Karpas-422 (cell line): ENCODE measurements around the gene ADCY7. TPM values are rescaled to one million over a fixed set of nuclear protein-coding genes. Genes with fewer than 3 reads are reported as not detected.

Experiments used
- DNase-seq: peaks from one replicate; pipeline ENCODE4 v3.0.0-alpha.2; 2015
- H2AFZ ChIP-seq: fragments of 200-600 bp; sonication (generic); 2 replicates; pipeline ENCODE4 v1.6.1; 2014; ENCODE audit warnings: antibody characterized with exemption, low read length, mixed read lengths
- H3K27ac ChIP-seq: fragments of 200-600 bp; sonication (generic); 2 replicates; pipeline ENCODE4 v1.5.1; 2014; ENCODE audit warnings: mild to moderate bottlenecking, low read length, moderate library complexity
- H3K27me3 ChIP-seq: fragments of 200-600 bp; sonication (generic); 2 replicates; pipeline ENCODE4 v1.6.1; 2014; ENCODE audit warnings: low read length, mixed read lengths
- H3K36me3 ChIP-seq: fragments of 200-600 bp; sonication (generic); 2 replicates; pipeline ENCODE4 v1.6.1; 2014; ENCODE audit warnings: low read length, mixed read lengths; ENCODE audit not compliant: insufficient read depth
- H3K4me1 ChIP-seq: fragments of 200-600 bp; sonication (generic); 2 replicates; pipeline ENCODE4 v1.6.1; 2014; ENCODE audit warnings: mild to moderate bottlenecking, low read length, mixed read lengths
- H3K4me2 ChIP-seq: fragments of 200-600 bp; sonication (generic); 2 replicates; pipeline ENCODE4 v1.6.1; 2014; ENCODE audit warnings: low read length, low read depth, mild to moderate bottlenecking; ENCODE audit not compliant: poor library complexity, severe bottlenecking
- H3K4me3 ChIP-seq: fragments of 200-600 bp; sonication (generic); 2 replicates; pipeline ENCODE4 v1.5.1; 2014; ENCODE audit warnings: mild to moderate bottlenecking, antibody characterized with exemption, low read length, mixed read lengths
- H3K79me2 ChIP-seq: fragments of 200-600 bp; sonication (generic); 2 replicates; pipeline ENCODE4 v1.6.1; 2014; ENCODE audit warnings: mild to moderate bottlenecking, low read length, mixed read lengths
- H3K9ac ChIP-seq: fragments of 200-600 bp; sonication (generic); 2 replicates; pipeline ENCODE4 v1.6.0; 2014; ENCODE audit warnings: low read length
- H3K9me2 ChIP-seq: fragments of 200-600 bp; sonication (generic), shearing (Covaris generic); replicated peaks from 2 replicates; pipeline ENCODE4 v1.6.0; 2014; ENCODE audit warnings: mild to moderate bottlenecking, low read length, moderate library complexity; ENCODE audit not compliant: insufficient read depth
- H3K9me3 ChIP-seq: fragments of 300-700, 200-600 bp; sonication (generic); 2 replicates; pipeline ENCODE4 v1.6.1; 2014; ENCODE audit warnings: low read length, mixed read lengths
- H4K20me1 ChIP-seq: fragments of 200-600 bp; sonication (generic); 2 replicates; pipeline ENCODE4 v1.6.1; 2014; ENCODE audit warnings: mild to moderate bottlenecking, antibody characterized with exemption, low read length, low read depth; ENCODE audit not compliant: insufficient read depth
- total RNA-seq: library from RNA; depleted of rRNA; stranded (reverse); fragments of >200 nt; shearing (Covaris generic); gene quantifications from 2 replicates; pipeline ENCODE4 v1.2.3, GENCODE V29; 2014; ENCODE audit warnings: low replicate concordance

ADCY7 gene
- total RNA-seq, 1 experiment from 2014 or later = 27.5 TPM

GRCh38 chr16:50285406-50286003 lies 19.2 kb downstream of the ADCY7 start:
- H3K27ac ChIP-seq = peak overlapping the region; percentile 90; the same call in 1 of the 2 replicates
- peaks cover 66% of the 10 kb centered on the region for H3K79me2 ChIP-seq
- H3K36me3 ChIP-seq = peaks cover 5% of the 10 kb centered on the region
- H3K4me2 ChIP-seq = no peak overlapping the region
- H3K27me3 ChIP-seq = no peaks in the 10 kb centered on the region
- no peak overlapping the region for H3K4me3 ChIP-seq
- DNase-seq = no peak
- H3K9me3 ChIP-seq = no peaks in the 10 kb centered on the region
- no peak overlapping the region for H3K9ac ChIP-seq
- H2AFZ ChIP-seq = no peak overlapping the region
- H4K20me1 ChIP-seq = no peaks in the 10 kb centered on the region; the same call in 1 of the 2 replicates
- H3K4me1 ChIP-seq = peaks cover 47% of the 10 kb centered on the region
- no peaks in the 10 kb centered on the region for H3K9me2 ChIP-seq

GRCh38 chr16:50286681-50287080 lies 20.3 kb downstream of the ADCY7 start:
- H4K20me1 ChIP-seq = no peaks in the 10 kb centered on the region; the same call in 1 of the 2 replicates
- H3K4me2 ChIP-seq = no peak overlapping the region
- H3K4me1 ChIP-seq = peaks cover 35% of the 10 kb centered on the region
- H3K9ac ChIP-seq = no peak overlapping the region
- no peak overlapping the region for H2AFZ ChIP-seq
- peaks cover 54% of the 10 kb centered on the region for H3K79me2 ChIP-seq
- H3K36me3 ChIP-seq = peaks cover 5% of the 10 kb centered on the region
- no peak overlapping the region for H3K4me3 ChIP-seq
- no peak overlapping the region for H3K27ac ChIP-seq
- no peaks in the 10 kb centered on the region for H3K27me3 ChIP-seq
- H3K9me2 ChIP-seq = no peaks in the 10 kb centered on the region
- DNase-seq = no peak
- no peaks in the 10 kb centered on the region for H3K9me3 ChIP-seq

DNA sequence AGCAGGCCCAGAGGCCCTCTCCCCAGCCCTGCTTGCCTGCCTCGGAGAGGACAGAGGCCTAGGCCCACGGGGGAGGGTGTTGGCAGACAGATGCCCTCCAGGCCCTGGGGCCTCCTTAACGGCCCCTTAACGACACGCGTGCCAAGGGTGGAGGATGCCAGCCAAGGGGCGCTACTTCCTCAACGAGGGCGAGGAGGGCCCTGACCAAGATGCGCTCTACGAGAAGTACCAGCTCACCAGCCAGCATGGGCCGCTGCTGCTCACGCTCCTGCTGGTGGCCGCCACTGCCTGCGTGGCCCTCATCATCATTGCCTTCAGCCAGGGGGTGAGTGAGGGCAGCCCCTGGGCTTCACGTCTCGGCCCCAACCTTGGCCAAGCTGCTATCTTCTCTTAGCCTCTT lies 21.7 kb downstream of the ADCY7 start:
- Histone ChIP-seq H3K79me2 (peaks cover 43% of the 10 kb centered on the region), H3K36me3 (peaks cover 5% of the 10 kb centered on the region), H3K27me3 (no peaks in the 10 kb centered on the region), H3K4me1 (peaks cover 22% of the 10 kb centered on the region), H4K20me1 (no peaks in the 10 kb centered on the region; the same call in 1 of the 2 replicates), H3K4me2 (no peak overlapping the region), H3K9me3 (no peaks in the 10 kb centered on the region), H3K4me3 (no peak overlapping the region), H3K9me2 (no peaks in the 10 kb centered on the region), H2AFZ (no peak overlapping the region), H3K27ac (no peak overlapping the region), H3K9ac (no peak overlapping the region)
- no peak for DNase-seq

- peaks cover 13% of the 10 kb centered on the region for H3K4me1 ChIP-seq
Measured at GRCh38 chr16:50288920-50289319, 22.6 kb downstream of the ADCY7 start.

GRCh38 chr16:50289950-50290764 lies 23.8 kb downstream of the ADCY7 start:
- no peak overlapping the region for H2AFZ ChIP-seq
- H3K9ac ChIP-seq = no peak overlapping the region
- no peaks in the 10 kb centered on the region for H3K9me2 ChIP-seq
- DNase-seq = no peak
- no peak overlapping the region for H3K27ac ChIP-seq
- H3K79me2 ChIP-seq = peaks cover 22% of the 10 kb centered on the region
- peaks cover 10% of the 10 kb centered on the region for H3K36me3 ChIP-seq
- no peaks in the 10 kb centered on the region for H3K27me3 ChIP-seq
- H3K9me3 ChIP-seq = no peaks in the 10 kb centered on the region
- no peaks in the 10 kb centered on the region for H4K20me1 ChIP-seq
- H3K4me3 ChIP-seq = no peak overlapping the region
- H3K4me2 ChIP-seq = no peak overlapping the region
- H3K4me1 ChIP-seq = peaks cover under 1% of the 10 kb centered on the region

More at GRCh38 chr16:50288920-50289319, 22.6 kb downstream of the ADCY7 start:
- Histone ChIP-seq H3K27ac (no peak overlapping the region), H3K9me3 (no peaks in the 10 kb centered on the region), H3K36me3 (peaks cover 9% of the 10 kb centered on the region), H3K4me3 (no peak overlapping the region), H2AFZ (no peak overlapping the region), H3K79me2 (peaks cover 34% of the 10 kb centered on the region), H3K27me3 (no peaks in the 10 kb centered on the region), H4K20me1 (no peaks in the 10 kb centered on the region; the same call in 1 of the 2 replicates), H3K4me2 (no peak overlapping the region), H3K9ac (no peak overlapping the region), H3K9me2 (no peaks in the 10 kb centered on the region)
- no peak for DNase-seq

DNA sequence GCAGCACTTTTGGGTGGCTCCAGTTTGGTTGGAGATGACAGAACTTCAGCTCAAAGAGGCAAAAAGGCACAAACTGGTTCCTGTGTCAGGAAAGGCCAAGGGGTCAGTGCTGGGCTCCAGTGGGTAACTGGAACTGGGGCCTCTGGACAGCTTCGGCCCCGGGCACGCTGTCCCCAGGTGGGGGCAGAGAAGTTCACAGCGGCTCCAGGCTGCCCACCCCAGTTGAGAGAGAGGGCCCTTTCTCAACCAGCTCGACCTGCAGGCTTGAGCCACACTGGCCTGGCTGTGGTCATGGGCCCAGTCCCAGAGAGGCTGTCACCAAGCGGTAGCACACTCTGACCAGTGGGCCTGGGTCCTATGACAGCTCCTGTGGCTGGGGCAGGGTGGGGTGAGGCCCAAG lies 24.5 kb downstream of the ADCY7 start:
- Histone ChIP-seq H3K9ac (no peak overlapping the region), H3K4me2 (no peak overlapping the region), H3K27ac (no peak overlapping the region), H3K9me3 (no peaks in the 10 kb centered on the region), H3K27me3 (no peaks in the 10 kb centered on the region), H3K9me2 (no peaks in the 10 kb centered on the region), H2AFZ (no peak overlapping the region), H3K36me3 (peaks cover 14% of the 10 kb centered on the region), H4K20me1 (no peaks in the 10 kb centered on the region), H3K4me3 (no peak overlapping the region), H3K79me2 (peaks cover 15% of the 10 kb centered on the region), H3K4me1 (no peaks in the 10 kb centered on the region)
- no peak for DNase-seq

DNA sequence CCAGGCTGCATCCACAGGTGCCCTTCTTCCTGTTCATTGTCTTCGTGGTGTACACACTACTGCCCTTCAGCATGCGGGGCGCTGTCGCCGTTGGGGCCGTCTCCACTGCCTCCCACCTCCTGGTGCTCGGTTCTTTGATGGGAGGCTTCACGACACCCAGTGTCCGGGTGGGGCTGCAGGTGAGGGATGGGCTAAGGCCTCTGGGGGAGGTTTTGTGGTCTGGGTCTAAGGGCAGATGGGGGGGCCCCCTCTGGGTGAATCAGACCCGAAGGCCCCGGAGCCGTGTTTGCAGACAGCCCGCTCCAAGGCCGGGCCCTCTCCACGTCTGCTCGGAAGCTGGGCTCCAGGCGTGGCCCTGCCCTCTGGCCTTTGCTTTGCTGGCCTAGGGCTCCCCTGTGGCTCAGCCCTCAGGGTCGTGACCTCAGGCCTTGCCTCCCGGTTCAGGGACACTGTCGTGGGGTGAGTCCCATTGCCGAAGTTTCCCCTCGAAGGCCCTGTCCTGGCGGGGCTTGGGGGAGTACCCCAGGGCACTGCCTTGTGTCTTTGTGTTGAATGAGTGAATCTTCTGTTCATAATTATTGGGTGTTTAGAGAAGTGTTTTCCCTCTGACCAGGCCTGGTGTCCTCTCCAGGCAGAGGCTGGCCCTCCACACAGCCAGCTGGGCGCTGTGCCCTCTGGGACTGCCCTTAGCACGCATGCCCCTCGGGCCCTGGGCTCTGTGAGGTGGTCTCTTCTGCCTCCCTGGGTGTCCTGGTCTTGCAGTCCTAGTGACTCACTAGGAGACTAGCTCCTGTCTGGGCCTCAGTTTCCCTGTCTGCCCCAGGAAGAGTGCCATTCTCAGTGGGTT lies 25.6 kb downstream of the ADCY7 start:
- peaks cover 5% of the 10 kb centered on the region; the same call in 1 of the 2 replicates for H3K79me2 ChIP-seq
- H3K4me3 ChIP-seq = no peak overlapping the region
- H3K9ac ChIP-seq = no peak overlapping the region
- H3K36me3 ChIP-seq = 0 out of 2 replicates have a peak, but pooled peaks cover 10% of the 10 kb centered on the region
- H2AFZ ChIP-seq = no peak overlapping the region
- H3K4me2 ChIP-seq = no peak overlapping the region
- H3K27ac ChIP-seq = no peak overlapping the region
- no peaks in the 10 kb centered on the region for H3K9me2 ChIP-seq
- H3K9me3 ChIP-seq = no peaks in the 10 kb centered on the region
- no peaks in the 10 kb centered on the region for H4K20me1 ChIP-seq
- H3K4me1 ChIP-seq = no peaks in the 10 kb centered on the region
- no peaks in the 10 kb centered on the region for H3K27me3 ChIP-seq
- no peak for DNase-seq

DNA sequence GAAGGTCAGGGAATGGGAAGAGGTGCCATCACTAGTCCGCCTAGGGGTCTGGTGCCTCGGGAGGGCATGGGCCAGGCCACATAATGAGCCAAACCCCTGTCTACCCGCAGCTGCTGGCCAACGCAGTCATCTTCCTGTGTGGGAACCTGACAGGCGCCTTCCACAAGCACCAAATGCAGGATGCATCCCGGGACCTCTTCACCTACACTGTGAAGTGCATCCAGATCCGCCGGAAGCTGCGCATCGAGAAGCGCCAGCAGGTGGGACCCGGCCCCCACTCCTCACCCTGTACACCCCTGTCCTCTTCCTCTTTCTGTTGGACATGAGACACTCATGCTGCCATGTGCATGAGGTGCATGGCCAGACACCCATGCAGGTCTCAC lies 26.2 kb downstream of the ADCY7 start:
- Histone ChIP-seq H3K9me2 (no peaks in the 10 kb centered on the region), H3K9me3 (no peaks in the 10 kb centered on the region), H3K27ac (no peak overlapping the region), H2AFZ (no peak overlapping the region), H3K4me1 (no peaks in the 10 kb centered on the region), H4K20me1 (no peaks in the 10 kb centered on the region), H3K4me3 (no peak overlapping the region), H3K4me2 (no peak overlapping the region), H3K79me2 (peaks cover 3% of the 10 kb centered on the region; the same call in 1 of the 2 replicates), H3K27me3 (no peaks in the 10 kb centered on the region), H3K36me3 (0 out of 2 replicates have a peak, but pooled peaks cover 10% of the 10 kb centered on the region), H3K9ac (no peak overlapping the region)
- no peak for DNase-seq
